ENCODE measurements around the gene NQO1.

The NQO1 gene

GRCh38 chr16:69718111-69718764 is 8.1 kb downstream of the NQO1 start:
- H3K27me3 ChIP-seq (ENCODE audit: control insufficient read depth, insufficient read depth, low read length) = no peaks in the 10 kb centered on the region
- no peak overlapping the region for H3K4me2 ChIP-seq (ENCODE audit: low read length)
- no peaks in the 10 kb centered on the region for H3K9me3 ChIP-seq (ENCODE audit: control insufficient read depth, low read length)
- no peak overlapping the region for H3K4me3 ChIP-seq (ENCODE audit: low read depth, low read length)
- H3K27ac ChIP-seq = no peak overlapping the region
- no peaks in the 10 kb centered on the region for H3K36me3 ChIP-seq (ENCODE audit: control insufficient read depth, insufficient read depth, low read length)
- no peaks in the 10 kb centered on the region for H3K4me1 ChIP-seq
- no peak overlapping the region for H3K9ac ChIP-seq
- H2AFZ ChIP-seq = no peak overlapping the region
- H3K79me2 ChIP-seq = no peaks in the 10 kb centered on the region
- no peak for TF ChIP-seq CTCF (IDR thresholded peaks at IDR 0.05)

- Histone ChIP-seq H3K4me2 (ENCODE audit: low read length) (no peak overlapping the region), H3K4me3 (ENCODE audit: low read depth, low read length) (no peak overlapping the region), H3K9ac (no peak overlapping the region), H3K79me2 (no peaks in the 10 kb centered on the region), H2AFZ (no peak overlapping the region), H3K36me3 (ENCODE audit: control insufficient read depth, insufficient read depth, low read length) (no peaks in the 10 kb centered on the region), H3K9me3 (ENCODE audit: control insufficient read depth, low read length) (no peaks in the 10 kb centered on the region), H3K4me1 (no peaks in the 10 kb centered on the region), H3K27me3 (ENCODE audit: control insufficient read depth, insufficient read depth, low read length) (no peaks in the 10 kb centered on the region), H3K27ac (no peak overlapping the region)
- no peak for TF ChIP-seq CTCF (IDR thresholded peaks at IDR 0.05)
Observed at GRCh38 chr16:69717066-69717465, 9.3 kb downstream of the NQO1 start.

GRCh38 chr16:69712914-69713581 is 13.3 kb downstream of the NQO1 start:
- peaks cover 12% of the 10 kb centered on the region for H3K4me1 ChIP-seq
- no peaks in the 10 kb centered on the region for H3K36me3 ChIP-seq (ENCODE audit: control insufficient read depth, insufficient read depth, low read length)
- no peaks in the 10 kb centered on the region for H3K79me2 ChIP-seq
- H3K4me2 ChIP-seq (ENCODE audit: low read length) = no peak overlapping the region
- no peak overlapping the region for H3K9ac ChIP-seq
- H3K27me3 ChIP-seq (ENCODE audit: control insufficient read depth, insufficient read depth, low read length) = no peaks in the 10 kb centered on the region
- no peak overlapping the region for H3K27ac ChIP-seq
- H3K9me3 ChIP-seq (ENCODE audit: control insufficient read depth, low read length) = no peaks in the 10 kb centered on the region
- H2AFZ ChIP-seq = no peak overlapping the region
- TF ChIP-seq CTCF (IDR thresholded peaks at IDR 0.05) = no peak
- no peak overlapping the region for H3K4me3 ChIP-seq (ENCODE audit: low read depth, low read length)

GRCh38 chr16:69712277-69712676 is 14.1 kb downstream of the NQO1 start:
- Histone ChIP-seq H3K27me3 (ENCODE audit: control insufficient read depth, insufficient read depth, low read length) (no peaks in the 10 kb centered on the region), H3K79me2 (no peaks in the 10 kb centered on the region), H3K4me3 (ENCODE audit: low read depth, low read length) (no peak overlapping the region), H3K36me3 (ENCODE audit: control insufficient read depth, insufficient read depth, low read length) (no peaks in the 10 kb centered on the region), H3K4me1 (peaks cover 12% of the 10 kb centered on the region), H3K4me2 (ENCODE audit: low read length) (no peak overlapping the region), H3K27ac (no peak overlapping the region), H3K9ac (no peak overlapping the region), H3K9me3 (ENCODE audit: control insufficient read depth, low read length) (no peaks in the 10 kb centered on the region), H2AFZ (no peak overlapping the region)
- no peak for TF ChIP-seq CTCF (IDR thresholded peaks at IDR 0.05)

Data from parathyroid adenoma (tissue), 2 donors.